ENCODE results near the gene TUBA4A.
"Not testable (repeated sequence)": the region's sequence is repeated elsewhere in the genome, so short reads cannot be mapped to it uniquely, and the experiment has no call there.

The TUBA4A gene

GRCh38 chr2:219266886-219267285 lies 13.2 kb upstream of the TUBA4A start:
- DNase-seq = no peak

GRCh38 chr2:219266232-219266631 lies 12.5 kb upstream of the TUBA4A start:
- no peak for DNase-seq

GRCh38 chr2:219261024-219261855 lies 7.5 kb upstream of the TUBA4A start:
- DNase-seq = no peak

- not testable (repeated sequence) for DNase-seq
Observed at GRCh38 chr2:219258942-219259341, 5.2 kb upstream of the TUBA4A start.

- DNase-seq = peak; percentile 19 to 43
Observed at GRCh38 chr2:219254590-219255201, 978 bp upstream of the TUBA4A start.

GRCh38 chr2:219252900-219253752 lies 592 bp downstream of the TUBA4A start, which contains the start of gene TUBA4B:
TSS of gene TUBA4B (plus strand) at chr2:219253243. CDS start at chr2:219253408, 165 bp downstream.
- peak; percentile 29 to 38 for DNase-seq

- DNase-seq = peak; percentile 38 to 42
Observed at GRCh38 chr2:219252570-219252899, 1.2 kb downstream of the TUBA4A start.

- DNase-seq = peak; percentile 21 to 39
Observed at GRCh38 chr2:219252084-219252483, 1.6 kb downstream of the TUBA4A start.

GRCh38 chr2:219251656-219252055 lies 2.1 kb downstream of the TUBA4A start:
- no peak for DNase-seq

GRCh38 chr2:219250049-219250781 lies 3.5 kb downstream of the TUBA4A start:
- no peak for DNase-seq

- DNase-seq = peak in 1 of 2 experiments; percentile 35
Observed at GRCh38 chr2:219249203-219249980, 4.3 kb downstream of the TUBA4A start.

- no peak for DNase-seq
Observed at GRCh38 chr2:219248845-219249202, 4.9 kb downstream of the TUBA4A start.

GRCh38 chr2:219247678-219248642 lies 5.8 kb downstream of the TUBA4A start:
- DNase-seq = peak; percentile 46 to 79

- DNase-seq = no peak
Observed at GRCh38 chr2:219246559-219246958, 7.2 kb downstream of the TUBA4A start.

- peak in 1 of 2 experiments; percentile 18 for DNase-seq
Observed at GRCh38 chr2:219245899-219246230, 7.9 kb downstream of the TUBA4A start.

- peak; percentile 84 to 88 for DNase-seq
Observed at GRCh38 chr2:219245148-219245898, 8.4 kb downstream of the TUBA4A start, which contains the start of the genes GLB1L and STK16. TSS of gene GLB1L (minus strand) at chr2:219245444. CDS start at chr2:219243573, 1,871 bp downstream. TSS of gene STK16 (plus strand) at chr2:219245479. CDS start at chr2:219246000, 521 bp downstream.

GRCh38 chr2:219244789-219245147 lies 8.9 kb downstream of the TUBA4A start:
- DNase-seq = no peak

- DNase-seq = no peak
Observed at GRCh38 chr2:219243291-219243761, 10.4 kb downstream of the TUBA4A start.

GRCh38 chr2:219234331-219234730 lies 19.4 kb downstream of the TUBA4A start:
- no peak for DNase-seq

Data from stimulated activated CD4-positive, alpha-beta T cell treated with anti-CD3 and anti-CD28 coated beads, Interleukin-4, amount 100 ng/mL, for 4 hours (primary cell).